ENCODE measurements around the gene GNG12.

The GNG12 gene

GRCh38 chr1:67790201-67790692 is 43.0 kb downstream of the GNG12 start:
- no peak for DNase-seq (ENCODE audit: low read depth)
- no peak overlapping the region for H3K4me3 ChIP-seq (ENCODE audit: low read depth, low read length)
- TF ChIP-seq CTCF (IDR thresholded peaks at IDR 0.05; ENCODE audit: low read depth, low read length, missing control alignments): no peak

- TF ChIP-seq CTCF (IDR thresholded peaks at IDR 0.05; ENCODE audit: low read depth, low read length, missing control alignments): no peak
- DNase-seq (ENCODE audit: low read depth): no peak
- no peak overlapping the region for H3K4me3 ChIP-seq (ENCODE audit: low read depth, low read length)
Observed at GRCh38 chr1:67789551-67789950, 43.7 kb downstream of the GNG12 start.

- no peak for DNase-seq (ENCODE audit: low read depth)
- no peak for TF ChIP-seq CTCF (IDR thresholded peaks at IDR 0.05; ENCODE audit: low read depth, low read length, missing control alignments)
Observed at GRCh38 chr1:67788904-67789303, 44.4 kb downstream of the GNG12 start.

GRCh38 chr1:67788238-67788790 is 45.0 kb downstream of the GNG12 start:
- DNase-seq (ENCODE audit: low read depth): no peak
- TF ChIP-seq CTCF (IDR thresholded peaks at IDR 0.05; ENCODE audit: low read depth, low read length, missing control alignments): no peak

More at GRCh38 chr1:67788904-67789303, 44.4 kb downstream of the GNG12 start:
- H3K4me3 ChIP-seq (ENCODE audit: low read depth, low read length): no peak overlapping the region

GRCh38 chr1:67787746-67788145 is 45.5 kb downstream of the GNG12 start:
- DNase-seq (ENCODE audit: low read depth): no peak
- no peak for TF ChIP-seq CTCF (IDR thresholded peaks at IDR 0.05; ENCODE audit: low read depth, low read length, missing control alignments)
- no peak overlapping the region for H3K4me3 ChIP-seq (ENCODE audit: low read depth, low read length)

More at GRCh38 chr1:67788238-67788790, 45.0 kb downstream of the GNG12 start:
- H3K4me3 ChIP-seq (ENCODE audit: low read depth, low read length): no peak overlapping the region

- H3K4me3 ChIP-seq (ENCODE audit: low read depth, low read length): no peak overlapping the region
- no peak for DNase-seq (ENCODE audit: low read depth)
- TF ChIP-seq CTCF (IDR thresholded peaks at IDR 0.05; ENCODE audit: low read depth, low read length, missing control alignments): no peak
Observed at GRCh38 chr1:67785847-67786753, 47.2 kb downstream of the GNG12 start.

Data from GM12864 (cell line).